ENCODE data around the gene OR2V2.

- TF ChIP-seq CTCF (IDR thresholded peaks at IDR 0.05; ENCODE audit: poor library complexity, severe bottlenecking) (no peak), EZH2 (IDR thresholded peaks at IDR 0.05; ENCODE audit: borderline replicate concordance, insufficient read depth, low read length, poor library complexity, severe bottlenecking) (no peak), TAF1 (IDR thresholded peaks at IDR 0.05; ENCODE audit: low read depth) (no peak), EP300 (conservative IDR thresholded peaks at IDR 0.05; ENCODE audit: poor library complexity, severe bottlenecking) (no peak), POLR2AphosphoS5 (IDR thresholded peaks at IDR 0.05) (no peak), RAD21 (conservative IDR thresholded peaks at IDR 0.05) (no peak), REST (IDR thresholded peaks at IDR 0.05; ENCODE audit: borderline replicate concordance) (no peak), MXI1 (conservative IDR thresholded peaks at IDR 0.05; ENCODE audit: poor library complexity, severe bottlenecking) (no peak)
Observed at GRCh38 chr5:181173027-181173419, 25.6 kb downstream of the OR2V2 start.
